Natural killer cell (primary cell): ENCODE measurements around the gene FILIP1L. TPM values are rescaled to one million over a fixed set of nuclear protein-coding genes. Genes with fewer than 3 reads are reported as not detected.

Source experiments
- ATAC-seq, 3 donors: fragments of 150-1000 bp in 2 of 3; fragments of 200-7000 bp in 1 of 3; cut with Tn5 transposase; 1 replicate in 1 of 3; 2 replicates in 2 of 3; pipeline ENCODE4 v1.10.0; 2021; ENCODE audit warnings: mild to moderate bottlenecking in 2 of 3, moderate library complexity in 2 of 3
- DNase-seq, 2 donors: peaks; one replicate each; pipeline versions ENCODE4 v3.0.0 to v3.0.0-alpha.2; 2013 to 2021; ENCODE audit warnings: mixed read lengths in 1 of 2
- H3K27ac ChIP-seq: one replicate; pipeline ENCODE4 v1.5.1; 2013; ENCODE audit warnings: mild to moderate bottlenecking, low read length
- H3K27me3 ChIP-seq: one replicate; pipeline ENCODE4 v1.6.1; 2013; ENCODE audit warnings: low read length; ENCODE audit not compliant: control insufficient read depth, insufficient read depth
- H3K36me3 ChIP-seq: one replicate; pipeline ENCODE4 v1.6.1; 2013; ENCODE audit warnings: low read length; ENCODE audit not compliant: control insufficient read depth, insufficient read depth
- H3K4me1 ChIP-seq: one replicate; pipeline ENCODE4 v1.6.1; 2013; ENCODE audit warnings: low read length; ENCODE audit not compliant: control insufficient read depth, insufficient read depth
- H3K4me3 ChIP-seq: one replicate; pipeline ENCODE4 v1.5.1; 2013; ENCODE audit warnings: low read length
- H3K9me3 ChIP-seq: one replicate; pipeline ENCODE4 v1.6.1; 2013; ENCODE audit warnings: low read length; ENCODE audit not compliant: control insufficient read depth, insufficient read depth
- H3K27ac Mint-ChIP-seq, 2 donors: one replicate each; pipeline ENCODE4 v1.8.0; 2022; ENCODE audit warnings: mild to moderate bottlenecking in 2 of 2, mixed read lengths in 2 of 2, moderate library complexity in 1 of 2
- H3K27me3 Mint-ChIP-seq, 2 donors: one replicate each; pipeline ENCODE4 v1.8.0; 2022; ENCODE audit warnings: low read depth in 2 of 2, mixed read lengths in 2 of 2
- H3K36me3 Mint-ChIP-seq: one replicate; pipeline ENCODE4 v1.8.0; 2022; ENCODE audit warnings: mixed read lengths
- H3K4me1 Mint-ChIP-seq, 2 donors: one replicate each; pipeline ENCODE4 v1.8.0; 2022; ENCODE audit warnings: mixed read lengths in 2 of 2
- H3K4me3 Mint-ChIP-seq: one replicate; pipeline ENCODE4 v1.8.0; 2022; ENCODE audit warnings: mild to moderate bottlenecking, moderate library complexity, mixed read lengths
- H3K9me3 Mint-ChIP-seq, 2 donors: one replicate each; pipeline ENCODE4 v1.8.0; 2022; ENCODE audit warnings: mixed read lengths in 2 of 2
- CTCF ChIP-seq: fragments of 200-600 bp; IDR thresholded peaks from one replicate; pipeline ENCODE4 v1.8.0; 2022; ENCODE audit warnings: antibody characterized with exemption
- WGBS: methylation state at CpG from one replicate; pipeline ENCODE4 v1.1.7; 2013; ENCODE audit warnings: missing lambda C conversion rate; ENCODE audit not compliant: insufficient coverage; 5-methylcytosine and 5-hydroxymethylcytosine counted together
- intact Hi-C: fragments of 100-400 bp; cut with micrococcal nuclease; formaldehyde crosslinking; loops from one replicate; pipeline ENCODE4 v1.14.2; 2022
- total RNA-seq, 4 donors: library from RNA; stranded (reverse); fragments of 120-200 nt in 1 of 4; gene quantifications; one replicate each; pipeline versions ENCODE4 v1.2.3 to v1.2.4, GENCODE V29; 2013 to 2022

FILIP1L gene
- total RNA-seq, 3 donors from 2014 or later (not counting 1 experiment from before 2014, with no cell fraction given): 0.12 TPM; not detected in 2

- ATAC-seq: no peak
- Histone ChIP-seq H3K27ac (no peak overlapping the region), H3K36me3 (no peaks in the 10 kb centered on the region), H3K27me3 (no peaks in the 10 kb centered on the region), H3K4me1 (no peaks in the 10 kb centered on the region), H3K4me3 (no peak overlapping the region), H3K9me3 (no peaks in the 10 kb centered on the region)
- Mint-ChIP-seq H3K27me3 (no peaks in the 10 kb centered on the region), H3K9me3 (no peaks in the 10 kb centered on the region), H3K27ac (no peak overlapping the region), H3K36me3 (no peaks in the 10 kb centered on the region), H3K4me1 (no peaks in the 10 kb centered on the region), H3K4me3 (no peak overlapping the region)
- TF ChIP-seq CTCF: no peak
- DNase-seq: no peak
- intact Hi-C loops: no loop called here
- WGBS: no CpG with 5 or more reads among the region's 1 CpG
Observed at GRCh38 chr3:100029052-100029451, 85.2 kb downstream of the FILIP1L start.

- H3K9me3 ChIP-seq: no peaks in the 10 kb centered on the region
- Mint-ChIP-seq H3K27me3 (no peaks in the 10 kb centered on the region), H3K4me1 (no peaks in the 10 kb centered on the region), H3K4me3 (no peak overlapping the region), H3K27ac (no peak overlapping the region), H3K36me3 (no peaks in the 10 kb centered on the region), H3K9me3 (no peaks in the 10 kb centered on the region)
- H3K4me3 ChIP-seq: no peak overlapping the region
- intact Hi-C loops: no loop called here
- H3K27me3 ChIP-seq: no peaks in the 10 kb centered on the region
- H3K36me3 ChIP-seq: no peaks in the 10 kb centered on the region
- TF ChIP-seq CTCF: no peak
- DNase-seq (no peak), ATAC-seq (no peak)
- H3K4me1 ChIP-seq: no peaks in the 10 kb centered on the region
- H3K27ac ChIP-seq: no peak overlapping the region
- 57% methylated on average over 1 of the region's 1 CpG for WGBS
Observed at GRCh38 chr3:100027321-100027720, 87.0 kb downstream of the FILIP1L start.

GRCh38 chr3:100024520-100025303, 89.6 kb downstream of the FILIP1L start:
- no peak for TF ChIP-seq CTCF

GRCh38 chr3:100023595-100023994, 90.7 kb downstream of the FILIP1L start:
- ATAC-seq (no peak), DNase-seq (no peak)
- no peak overlapping the region for H3K27ac Mint-ChIP-seq
- 100% methylated on average over 1 of the region's 1 CpG for WGBS
- H3K4me3 Mint-ChIP-seq: no peak overlapping the region
- no peaks in the 10 kb centered on the region for H3K36me3 Mint-ChIP-seq
- Histone ChIP-seq H3K4me3 (no peak overlapping the region), H3K9me3 (no peaks in the 10 kb centered on the region), H3K27me3 (no peaks in the 10 kb centered on the region), H3K36me3 (no peaks in the 10 kb centered on the region), H3K27ac (no peak overlapping the region), H3K4me1 (no peaks in the 10 kb centered on the region)
- intact Hi-C loops: no loop called here
- no peaks in the 10 kb centered on the region for H3K27me3 Mint-ChIP-seq
- no peaks in the 10 kb centered on the region for H3K9me3 Mint-ChIP-seq
- TF ChIP-seq CTCF: no peak
- peaks cover 0 to 2% of the 10 kb centered on the region in 2 donors for H3K4me1 Mint-ChIP-seq

More at GRCh38 chr3:100024520-100025303, 89.6 kb downstream of the FILIP1L start:
- no peak for ATAC-seq
- 92% methylated on average over 6 of the region's 7 CpGs for WGBS
- Mint-ChIP-seq H3K27me3 (no peaks in the 10 kb centered on the region), H3K36me3 (no peaks in the 10 kb centered on the region), H3K4me1 (no peaks in the 10 kb centered on the region), H3K27ac (no peak overlapping the region), H3K4me3 (no peak overlapping the region), H3K9me3 (no peaks in the 10 kb centered on the region)
- Histone ChIP-seq H3K4me3 (no peak overlapping the region), H3K9me3 (no peaks in the 10 kb centered on the region), H3K4me1 (no peaks in the 10 kb centered on the region), H3K36me3 (no peaks in the 10 kb centered on the region), H3K27ac (no peak overlapping the region), H3K27me3 (no peaks in the 10 kb centered on the region)
- intact Hi-C loops: no loop called here
- no peak for DNase-seq
